Fibroblast of lung (primary cell): ENCODE measurements around the gene GLIPR1.

ENCODE experiments used
- EZH2 ChIP-seq: IDR thresholded peaks from 2 replicates; pipeline ENCODE4 v1.5.1; 2012; ENCODE audit warnings: low read length, control low read depth, mild to moderate bottlenecking; ENCODE audit errors: missing control alignments
- TF ChIP-seq, protein P1 (sequence below), 2 donors: IDR thresholded peaks in 1 of 2; conservative IDR thresholded peaks in 1 of 2; 1 replicate in 1 of 2; 2 replicates in 1 of 2; pipeline ENCODE4 v1.5.1; 2011 to 2012; ENCODE audit warnings: low read length in 2 of 2, control low read depth in 1 of 2, inconsistent platforms in 1 of 2, low read depth in 1 of 2, mild to moderate bottlenecking in 1 of 2

DNA sequence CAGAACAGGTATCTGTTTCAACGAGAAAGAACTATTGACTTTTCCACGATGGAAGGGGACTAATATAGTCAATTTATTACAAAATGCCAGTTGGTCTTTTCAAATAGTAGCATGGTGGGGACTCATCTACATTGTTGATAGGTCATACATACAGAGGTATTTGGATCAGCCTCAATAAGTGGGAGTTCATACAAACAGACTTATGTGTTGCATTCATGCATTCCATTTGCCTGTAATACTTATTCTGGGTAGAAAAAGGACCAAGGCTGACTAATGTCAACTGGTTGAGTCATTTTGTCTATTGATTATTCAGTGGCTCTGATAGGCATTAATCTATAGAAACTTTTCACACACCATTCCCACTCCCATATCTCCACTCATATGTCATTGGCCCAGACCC is 41.5 kb upstream of the GLIPR1 start:
- TF ChIP-seq, protein P1, sequence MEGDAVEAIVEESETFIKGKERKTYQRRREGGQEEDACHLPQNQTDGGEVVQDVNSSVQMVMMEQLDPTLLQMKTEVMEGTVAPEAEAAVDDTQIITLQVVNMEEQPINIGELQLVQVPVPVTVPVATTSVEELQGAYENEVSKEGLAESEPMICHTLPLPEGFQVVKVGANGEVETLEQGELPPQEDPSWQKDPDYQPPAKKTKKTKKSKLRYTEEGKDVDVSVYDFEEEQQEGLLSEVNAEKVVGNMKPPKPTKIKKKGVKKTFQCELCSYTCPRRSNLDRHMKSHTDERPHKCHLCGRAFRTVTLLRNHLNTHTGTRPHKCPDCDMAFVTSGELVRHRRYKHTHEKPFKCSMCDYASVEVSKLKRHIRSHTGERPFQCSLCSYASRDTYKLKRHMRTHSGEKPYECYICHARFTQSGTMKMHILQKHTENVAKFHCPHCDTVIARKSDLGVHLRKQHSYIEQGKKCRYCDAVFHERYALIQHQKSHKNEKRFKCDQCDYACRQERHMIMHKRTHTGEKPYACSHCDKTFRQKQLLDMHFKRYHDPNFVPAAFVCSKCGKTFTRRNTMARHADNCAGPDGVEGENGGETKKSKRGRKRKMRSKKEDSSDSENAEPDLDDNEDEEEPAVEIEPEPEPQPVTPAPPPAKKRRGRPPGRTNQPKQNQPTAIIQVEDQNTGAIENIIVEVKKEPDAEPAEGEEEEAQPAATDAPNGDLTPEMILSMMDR (conservative IDR thresholded peaks at IDR 0.05 in 1 of 2, IDR thresholded peaks at IDR 0.05 in 1 of 2; ENCODE audit: low read depth in 1 of 2, low read length in 2 of 2), result no peak
- TF ChIP-seq EZH2, result no peak
